ENCODE measurements around the gene PCED1B.

DNA sequence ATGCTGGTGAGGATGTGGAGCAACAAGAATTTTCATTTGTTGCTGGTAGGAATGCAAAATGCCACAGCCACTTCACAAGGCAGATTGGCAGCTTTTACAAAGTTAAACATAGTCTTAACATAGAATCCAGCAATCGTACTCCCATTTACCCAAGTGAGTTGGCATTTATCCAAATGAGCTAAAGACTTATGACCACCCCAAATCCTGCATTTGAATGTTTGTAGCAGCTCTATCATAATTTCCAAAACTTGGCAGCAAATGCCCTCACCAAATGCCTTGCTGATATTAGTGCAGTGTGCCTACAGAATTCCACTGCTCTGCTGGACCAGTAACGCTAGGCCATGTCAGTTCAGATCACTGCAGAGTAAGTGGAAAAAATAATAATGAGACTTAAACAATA is 121.0 kb downstream of the PCED1B start:
- no peak for TF ChIP-seq YY1 (IDR thresholded peaks at IDR 0.05; ENCODE audit: low read depth)
- no peak for TF ChIP-seq RAD21 (IDR thresholded peaks at IDR 0.05; ENCODE audit: low read depth)
- no peak for TF ChIP-seq EP300 (IDR thresholded peaks at IDR 0.05; ENCODE audit: borderline replicate concordance)
- no peak for TF ChIP-seq CREB1 (IDR thresholded peaks at IDR 0.05; ENCODE audit: low read depth)
- no peak for TF ChIP-seq MAX (IDR thresholded peaks at IDR 0.05)
- TF ChIP-seq TAF1 (IDR thresholded peaks at IDR 0.05; ENCODE audit: low read depth): no peak
- no peak for TF ChIP-seq USF1 (IDR thresholded peaks at IDR 0.05)
- no peak for TF ChIP-seq TCF12 (IDR thresholded peaks at IDR 0.05; ENCODE audit: low read depth)
- TF ChIP-seq, protein P1, sequence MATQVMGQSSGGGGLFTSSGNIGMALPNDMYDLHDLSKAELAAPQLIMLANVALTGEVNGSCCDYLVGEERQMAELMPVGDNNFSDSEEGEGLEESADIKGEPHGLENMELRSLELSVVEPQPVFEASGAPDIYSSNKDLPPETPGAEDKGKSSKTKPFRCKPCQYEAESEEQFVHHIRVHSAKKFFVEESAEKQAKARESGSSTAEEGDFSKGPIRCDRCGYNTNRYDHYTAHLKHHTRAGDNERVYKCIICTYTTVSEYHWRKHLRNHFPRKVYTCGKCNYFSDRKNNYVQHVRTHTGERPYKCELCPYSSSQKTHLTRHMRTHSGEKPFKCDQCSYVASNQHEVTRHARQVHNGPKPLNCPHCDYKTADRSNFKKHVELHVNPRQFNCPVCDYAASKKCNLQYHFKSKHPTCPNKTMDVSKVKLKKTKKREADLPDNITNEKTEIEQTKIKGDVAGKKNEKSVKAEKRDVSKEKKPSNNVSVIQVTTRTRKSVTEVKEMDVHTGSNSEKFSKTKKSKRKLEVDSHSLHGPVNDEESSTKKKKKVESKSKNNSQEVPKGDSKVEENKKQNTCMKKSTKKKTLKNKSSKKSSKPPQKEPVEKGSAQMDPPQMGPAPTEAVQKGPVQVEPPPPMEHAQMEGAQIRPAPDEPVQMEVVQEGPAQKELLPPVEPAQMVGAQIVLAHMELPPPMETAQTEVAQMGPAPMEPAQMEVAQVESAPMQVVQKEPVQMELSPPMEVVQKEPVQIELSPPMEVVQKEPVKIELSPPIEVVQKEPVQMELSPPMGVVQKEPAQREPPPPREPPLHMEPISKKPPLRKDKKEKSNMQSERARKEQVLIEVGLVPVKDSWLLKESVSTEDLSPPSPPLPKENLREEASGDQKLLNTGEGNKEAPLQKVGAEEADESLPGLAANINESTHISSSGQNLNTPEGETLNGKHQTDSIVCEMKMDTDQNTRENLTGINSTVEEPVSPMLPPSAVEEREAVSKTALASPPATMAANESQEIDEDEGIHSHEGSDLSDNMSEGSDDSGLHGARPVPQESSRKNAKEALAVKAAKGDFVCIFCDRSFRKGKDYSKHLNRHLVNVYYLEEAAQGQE (IDR thresholded peaks at IDR 0.05; ENCODE audit: low read depth): no peak
- TF ChIP-seq TEAD4 (IDR thresholded peaks at IDR 0.05): no peak
- TF ChIP-seq NFIC (IDR thresholded peaks at IDR 0.05): no peak
- no peak for TF ChIP-seq FOXM1 (IDR thresholded peaks at IDR 0.05; ENCODE audit: borderline replicate concordance, low read depth)
